ENCODE measurements around the gene ZGPAT.

DNA sequence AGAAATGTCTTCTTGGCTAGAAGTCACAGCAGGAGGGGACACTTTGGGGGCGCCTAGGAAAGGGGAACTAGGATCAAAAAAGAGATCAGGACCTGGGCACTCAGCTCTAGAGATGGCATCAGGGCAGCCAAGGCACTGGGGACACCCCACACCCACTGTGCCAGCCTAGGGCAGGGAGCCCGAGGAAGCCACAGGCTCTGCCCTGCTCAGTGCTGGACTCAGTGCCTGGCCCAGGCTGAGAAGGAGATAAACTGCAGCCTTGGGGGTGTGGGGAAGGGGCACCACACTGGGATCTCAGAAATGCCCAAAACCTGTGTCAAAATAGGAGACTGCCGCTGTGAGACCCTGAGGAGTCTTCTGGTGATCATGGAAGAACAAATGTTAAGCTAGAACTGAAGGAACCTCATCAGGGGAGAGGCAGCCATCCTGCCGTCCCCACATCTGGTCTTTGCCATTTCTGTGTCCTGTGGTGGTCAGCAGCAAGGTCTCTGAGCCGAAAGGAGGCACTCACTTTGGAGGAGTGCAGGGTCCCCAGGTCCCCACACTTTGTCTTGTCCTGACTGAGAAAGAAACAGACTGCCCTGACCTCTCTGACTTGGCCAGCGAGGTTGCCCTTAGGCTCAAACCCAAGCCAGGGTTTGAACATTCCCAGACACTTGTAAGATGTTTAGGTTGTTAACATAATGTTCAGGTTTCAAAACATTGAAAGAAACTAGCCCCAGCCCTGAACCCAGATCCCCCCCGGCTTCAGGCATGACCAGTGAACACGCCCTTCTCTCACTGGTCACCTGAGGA, 2.4 kb upstream of the ZGPAT start:
- no peak for TF ChIP-seq POLR2AphosphoS5 (IDR thresholded peaks at IDR 0.05)
- TF ChIP-seq, protein P1, sequence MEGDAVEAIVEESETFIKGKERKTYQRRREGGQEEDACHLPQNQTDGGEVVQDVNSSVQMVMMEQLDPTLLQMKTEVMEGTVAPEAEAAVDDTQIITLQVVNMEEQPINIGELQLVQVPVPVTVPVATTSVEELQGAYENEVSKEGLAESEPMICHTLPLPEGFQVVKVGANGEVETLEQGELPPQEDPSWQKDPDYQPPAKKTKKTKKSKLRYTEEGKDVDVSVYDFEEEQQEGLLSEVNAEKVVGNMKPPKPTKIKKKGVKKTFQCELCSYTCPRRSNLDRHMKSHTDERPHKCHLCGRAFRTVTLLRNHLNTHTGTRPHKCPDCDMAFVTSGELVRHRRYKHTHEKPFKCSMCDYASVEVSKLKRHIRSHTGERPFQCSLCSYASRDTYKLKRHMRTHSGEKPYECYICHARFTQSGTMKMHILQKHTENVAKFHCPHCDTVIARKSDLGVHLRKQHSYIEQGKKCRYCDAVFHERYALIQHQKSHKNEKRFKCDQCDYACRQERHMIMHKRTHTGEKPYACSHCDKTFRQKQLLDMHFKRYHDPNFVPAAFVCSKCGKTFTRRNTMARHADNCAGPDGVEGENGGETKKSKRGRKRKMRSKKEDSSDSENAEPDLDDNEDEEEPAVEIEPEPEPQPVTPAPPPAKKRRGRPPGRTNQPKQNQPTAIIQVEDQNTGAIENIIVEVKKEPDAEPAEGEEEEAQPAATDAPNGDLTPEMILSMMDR (IDR thresholded peaks at IDR 0.05), result no peak
- TF ChIP-seq POLR2A (IDR thresholded peaks at IDR 0.05; ENCODE audit: low read depth), result no peak
- TF ChIP-seq EP300 (IDR thresholded peaks at IDR 0.05), result no peak
